K562 (cell line): ENCODE results near the gene GOLGA6L9. TPM values are rescaled to one million over a fixed set of nuclear protein-coding genes. Genes with fewer than 3 reads are reported as not detected.
"Not testable (repeated sequence)": the region's sequence is repeated elsewhere in the genome, so short reads cannot be mapped to it uniquely, and the experiment has no call there.

Source experiments
- ATAC-seq: fragments of 200-7000 bp; cut with Tn5 transposase; 3 replicates; pipeline ENCODE4 v1.9.1; 2020; ENCODE audit warnings: moderate library complexity
- BruUV-seq: library from RNA; stranded (reverse); fragments of 400-500 nt; replicated peaks from 2 replicates; lab custom pipeline; 2021; lab: Mats Ljungman, UMichigan
- CTCF ChIA-PET: fragments of 300-600 bp; formaldehyde crosslinking; extraction: SDS; loops from one replicate; lab custom pipeline; 2021; ENCODE audit warnings: low intra/inter-chr PET ratio; lab: Yijun Ruan, JAX
- POLR2A ChIA-PET: fragments of 300-600, 350-650 bp; sonication (Branson Sonifier 250); formaldehyde crosslinking; extraction: SDS; loops from one replicate; lab custom pipeline; 2021; ENCODE audit warnings: antibody characterized with exemption, inconsistent platforms; lab: Yijun Ruan, JAX
- DNase-seq, 4 experiments: peaks; one replicate each; pipeline versions ENCODE4 v3.0.0 to v3.0.0-alpha.2; 2011 to 2018; ENCODE audit warnings: low spot score in 3 of 4, mixed read lengths in 3 of 4; ENCODE audit errors: extremely low read depth in 1 of 4
- FAIRE-seq: peaks from 2 replicates; lab custom pipeline; 2011; peaks lifted over from hg19 to GRCh38; lab: Jason Lieb, UNC
- H2AFZ ChIP-seq: 2 replicates; pipeline ENCODE4 v1.6.0; 2011; ENCODE audit warnings: low read depth, low read length, control low read depth, inconsistent platforms
- H3K27ac ChIP-seq: fragments of 200-600 bp; 3 replicates; pipeline ENCODE4 v1.8.0; 2011; ENCODE audit warnings: low read depth, mild to moderate bottlenecking, control low read depth, inconsistent platforms, low read length, moderate library complexity, mixed read lengths; ENCODE audit errors: extremely low read depth
- H3K27me3 ChIP-seq, 2 experiments: fragments of 300-600 bp in 1 of 2; 2 replicates in 1 of 2; 3 replicates in 1 of 2; pipeline versions ENCODE4 v1.6.0 to v1.8.0; 2011; ENCODE audit warnings: inconsistent platforms in 2 of 2, low read length in 2 of 2, mild to moderate bottlenecking in 1 of 2, mixed read lengths in 1 of 2, moderate library complexity in 1 of 2; ENCODE audit not compliant: control insufficient read depth in 2 of 2, insufficient read depth in 2 of 2
- H3K36me3 ChIP-seq: fragments of 300-600 bp; 3 replicates; pipeline ENCODE4 v1.8.0; 2011; ENCODE audit warnings: mild to moderate bottlenecking, low read length, inconsistent platforms; ENCODE audit not compliant: control insufficient read depth, insufficient read depth
- H3K4me1 ChIP-seq, 2 experiments: fragments of 200-600 bp in 1 of 2; replicated peaks in 1 of 2; 2 replicates in 1 of 2; 3 replicates in 1 of 2; pipeline versions ENCODE4 v1.5.1 to v1.8.0; 2011; ENCODE audit warnings: inconsistent platforms in 2 of 2, low read length in 2 of 2, mild to moderate bottlenecking in 1 of 2, mixed read lengths in 1 of 2, moderate library complexity in 1 of 2; ENCODE audit not compliant: control insufficient read depth in 2 of 2, insufficient read depth in 2 of 2
- H3K4me2 ChIP-seq: 2 replicates; pipeline ENCODE4 v1.6.1; 2011; ENCODE audit warnings: low read length, control low read depth, inconsistent platforms, mixed read lengths; ENCODE audit not compliant: insufficient read depth
- H3K4me3 ChIP-seq: fragments of 200-600 bp; sonication (generic), shearing (Covaris generic); 2 replicates; pipeline ENCODE4 v1.5.1; 2016; ENCODE audit warnings: control low read depth, inconsistent platforms
- H3K79me2 ChIP-seq: fragments of 200-600 bp; 3 replicates; pipeline ENCODE4 v1.8.0; 2011; ENCODE audit warnings: low read length, inconsistent platforms; ENCODE audit not compliant: control insufficient read depth, insufficient read depth
- H3K9ac ChIP-seq, 2 experiments: 2 replicates each; pipeline versions ENCODE4 v1.6.0 to v1.6.1; 2011; ENCODE audit warnings: low read depth in 2 of 2, low read length in 2 of 2, control low read depth in 1 of 2, inconsistent platforms in 1 of 2, mild to moderate bottlenecking in 1 of 2, mixed read lengths in 1 of 2; ENCODE audit not compliant: insufficient read depth in 1 of 2
- H3K9me1 ChIP-seq: one replicate; pipeline ENCODE4 v1.6.0; 2011; ENCODE audit warnings: inconsistent platforms, mild to moderate bottlenecking, low read length, moderate library complexity; ENCODE audit not compliant: control insufficient read depth, insufficient read depth
- H3K9me3 ChIP-seq: replicated peaks from 2 replicates; pipeline ENCODE4 v1.5.1; 2011; ENCODE audit warnings: low read depth, low read length, inconsistent platforms; ENCODE audit not compliant: control insufficient read depth, insufficient read depth
- H4K20me1 ChIP-seq: replicated peaks from 2 replicates; pipeline ENCODE4 v1.6.1; 2011; ENCODE audit warnings: low read length, inconsistent platforms, mixed read lengths; ENCODE audit not compliant: control insufficient read depth, insufficient read depth
- CTCF ChIP-seq, 3 experiments: IDR thresholded peaks in 2 of 3; conservative IDR thresholded peaks in 1 of 3; 2 replicates each; pipeline ENCODE4 v1.5.1; 2011 to 2012; ENCODE audit warnings: low read length in 3 of 3, mild to moderate bottlenecking in 3 of 3, control low read depth in 2 of 3, improper control_type of control experiment in 1 of 3, inconsistent platforms in 1 of 3, low read depth in 1 of 3, mixed read lengths in 1 of 3, moderate library complexity in 1 of 3; ENCODE audit not compliant: insufficient read depth in 2 of 3
- POLR2A ChIP-seq: fragments of 450-650 bp; conservative IDR thresholded peaks from 2 replicates; pipeline ENCODE4 v1.6.1; 2016
- POLR2G ChIP-seq: fragments of 200-400 bp; formaldehyde crosslinking; IDR thresholded peaks from 2 replicates; pipeline ENCODE4 v1.6.1; 2017; ENCODE audit warnings: low read depth, mild to moderate bottlenecking, antibody characterized with exemption, low read length, moderate library complexity
- RBM22 ChIP-seq: fragments of 200-400 bp; formaldehyde crosslinking; IDR thresholded peaks from 2 replicates; pipeline ENCODE4 v1.6.1; 2018; ENCODE audit warnings: low read length, low read depth; ENCODE audit not compliant: poor library complexity, severe bottlenecking
- WGBS: fragments of 100-300 bp; shearing (Covaris generic); methylation state at CpG from one replicate; pipeline ENCODE4 v1.1.6; 2016; ENCODE audit warnings: low coverage, mixed read lengths; ENCODE audit not compliant: insufficient coverage; ENCODE audit errors: missing lambda C conversion rate; 5-methylcytosine and 5-hydroxymethylcytosine counted together
- in situ Hi-C: fragments of 300-500 bp; cut with MboI; formaldehyde crosslinking; loops from 4 replicates; pipeline ENCODE4 v1.15.0; 2018; ENCODE audit warnings: inconsistent platforms, mixed read lengths
- intact Hi-C: fragments of 100-400 bp; cut with micrococcal nuclease; formaldehyde crosslinking; loops from 2 replicates; pipeline ENCODE4 v1.14.2; 2022
- polyA plus RNA-seq, 8 experiments: library from polyadenylated mRNA; depleted of rRNA in 4 of 8; stranded (reverse) in 5 of 8; unstranded in 3 of 8; fragments of >200 nt; fragmentation: Nextera tagmentation in 2 of 8; fragmentation: Illumina TruSeq in 1 of 8; extraction: Ambion mirVana in 2 of 8; extraction: Trizol in 1 of 8; gene quantifications; 2 replicates each; pipeline versions ENCODE4 v1.2.1 to v1.2.3, GENCODE V29; 2011 to 2014; ENCODE audit warnings: inconsistent platforms in 1 of 8, missing spikeins in 1 of 8
- total RNA-seq, 7 experiments: library from RNA; depleted of rRNA in 6 of 7; stranded (reverse); fragments of >200 nt in 6 of 7; fragmentation: Illumina TruSeq in 2 of 7; extraction: Trizol in 2 of 7; gene quantifications; 2 replicates each; pipeline versions ENCODE4 v1.2.1 to v1.2.3, GENCODE V29; 2011 to 2021; ENCODE audit warnings: low replicate concordance in 1 of 7

Gene GOLGA6L9
- total and polyA plus RNA-seq, 9 of the 15 experiments (the other 6 are each of a cell fraction or from before 2014, with no cell fraction given), result 1.1 to 11.4 (median 5.8) TPM

DNA sequence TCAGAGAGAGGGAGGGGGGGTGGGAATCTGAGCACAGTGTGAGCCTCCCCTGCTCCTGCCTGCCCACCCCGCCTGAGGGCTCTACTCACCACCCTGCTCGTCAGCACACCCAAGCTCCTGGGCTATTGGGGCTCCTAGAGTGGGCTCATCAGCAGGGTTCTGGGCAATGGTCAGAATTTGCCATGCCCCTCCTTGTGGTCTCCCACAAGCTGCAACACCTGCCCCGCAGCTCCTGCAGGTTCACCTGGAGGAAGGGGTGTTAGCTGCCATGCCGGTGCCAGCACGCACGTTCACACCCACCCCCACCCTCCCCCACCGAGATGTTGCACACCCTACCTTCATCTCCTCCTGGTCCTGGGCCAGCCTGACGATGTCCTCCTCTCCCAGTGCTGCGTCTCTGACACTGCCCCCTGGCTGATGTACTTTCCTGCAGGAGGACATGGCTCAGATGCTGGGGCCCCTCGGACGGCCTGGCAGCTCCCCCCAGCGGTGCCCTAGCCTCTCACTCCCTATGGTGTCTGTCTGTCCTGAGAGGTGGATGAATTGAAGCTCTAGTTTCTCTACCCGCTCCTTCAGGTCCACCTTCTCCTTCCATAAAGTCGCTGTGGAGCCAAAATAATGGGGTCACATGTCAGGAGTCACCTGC is 47.2 kb downstream of the GOLGA6L9 start:
- BruUV-seq, H3K9me1 ChIP-seq, H3K36me3 ChIP-seq, CTCF ChIA-PET, H4K20me1 ChIP-seq, H3K4me2 ChIP-seq, FAIRE-seq, intact Hi-C loops, H3K79me2 ChIP-seq, H3K9me3 ChIP-seq, H3K27me3 ChIP-seq, H2AFZ ChIP-seq, H3K4me3 ChIP-seq, POLR2A ChIA-PET, H3K27ac ChIP-seq, ATAC-seq: not testable (repeated sequence)
- peak; percentile 73 for TF ChIP-seq RBM22
- peak; percentile 64 for TF ChIP-seq POLR2G
- peak in 2 of 3 experiments; percentile 36 to 63; a peak in 4 of 6 replicates for TF ChIP-seq CTCF (IDR thresholded peaks at IDR 0.05 in 2 of 3, conservative IDR thresholded peaks at IDR 0.05 in 1 of 3; ENCODE audit: insufficient read depth in 2 of 3, low read depth in 1 of 3, low read length in 3 of 3)
- 0 out of 2 replicates have a peak, but pooled peaks have one; percentile 21 for TF ChIP-seq POLR2A
- H3K4me1 ChIP-seq, result peaks cover 0 to 14% of the 10 kb centered on the region in 2 experiments; a peak in 2 of 5 replicates
- in situ Hi-C loops, result loop anchor here (10.0 to 25.0 kb wide), 2 partner anchors 1860 to 1998 kb away; no protein-coding TSS in a partner anchor
- DNase-seq, result peak; percentile 2 to 21 (median 3)
- peak overlapping the region in 1 of 2 experiments; percentile 52; a peak in 1 of 4 replicates for H3K9ac ChIP-seq
- WGBS, result 55% methylated on average over 10 of the region's 14 CpGs

GRCh38 chr15:82477343-82478057 is 47.9 kb downstream of the GOLGA6L9 start:
- DNase-seq, H3K79me2 ChIP-seq, intact Hi-C loops, POLR2A ChIA-PET, H3K4me2 ChIP-seq, H2AFZ ChIP-seq, ATAC-seq, H4K20me1 ChIP-seq, H3K9ac ChIP-seq, H3K27me3 ChIP-seq, FAIRE-seq, H3K4me3 ChIP-seq, H3K36me3 ChIP-seq, H3K9me3 ChIP-seq, BruUV-seq, H3K27ac ChIP-seq, H3K9me1 ChIP-seq, CTCF ChIA-PET: not testable (repeated sequence)
- in situ Hi-C loops, result loop anchor here (10.0 to 25.0 kb wide), 2 partner anchors 1860 to 1997 kb away; no protein-coding TSS in a partner anchor
- WGBS, result 89% methylated on average over 8 of the region's 13 CpGs
- H3K4me1 ChIP-seq, result peaks cover 0 to 14% of the 10 kb centered on the region in 2 experiments; a peak in 2 of 5 replicates
